NCI-H1436 treated with DMSO at 0.1 percent for 48 hours (cell line): ENCODE data around the gene MOSPD3.
A peak's percentile ranks its signal among the peaks of the same experiment; 100 is the strongest.
"Not testable (repeated sequence)": the region's sequence is repeated elsewhere in the genome, so short reads cannot be mapped to it uniquely, and the experiment has no call there.

Experiments
- DNase-seq: peaks from one replicate; lab custom pipeline; 2025; lab: John Stamatoyannopoulos, UW

The MOSPD3 gene

GRCh38 chr7:100626055-100626454 is 13.7 kb downstream of the MOSPD3 start:
- DNase-seq: no peak

GRCh38 chr7:100626530-100627237 is 14.3 kb downstream of the MOSPD3 start:
- DNase-seq: no peak

GRCh38 chr7:100627238-100627549 is 14.9 kb downstream of the MOSPD3 start:
- no peak for DNase-seq

DNA sequence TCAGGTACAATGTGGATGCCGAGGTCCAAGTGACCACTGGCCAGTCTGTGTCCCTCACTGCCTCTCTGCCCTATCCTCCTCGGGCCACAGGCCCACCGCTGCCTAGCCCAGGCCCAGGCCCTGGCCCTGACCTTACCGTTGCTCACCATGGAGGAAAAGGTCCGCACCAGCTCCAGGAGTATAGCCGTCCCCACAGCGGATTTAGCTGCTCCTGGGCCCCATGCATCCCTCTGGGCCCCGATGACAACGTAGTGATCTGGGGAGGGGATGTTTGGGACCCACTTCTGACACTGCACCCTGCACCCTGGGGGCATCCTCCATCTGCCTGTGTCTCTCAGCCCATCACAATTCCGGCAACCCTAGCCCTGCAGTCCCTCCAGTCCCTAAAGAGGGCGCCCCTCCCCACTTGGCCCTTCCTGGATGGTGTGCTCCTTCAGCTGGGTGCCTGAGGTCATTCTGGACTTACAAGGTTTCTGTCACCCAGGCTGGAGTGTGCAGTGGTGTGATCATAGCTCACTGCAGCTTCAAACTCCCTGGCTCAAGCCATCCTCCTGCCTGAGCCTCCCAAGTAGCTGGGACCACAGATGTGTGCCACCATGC is 16.9 kb downstream of the MOSPD3 start:
- no peak for DNase-seq

- no peak for DNase-seq
Measured at GRCh38 chr7:100630066-100630465, 17.7 kb downstream of the MOSPD3 start.

DNA sequence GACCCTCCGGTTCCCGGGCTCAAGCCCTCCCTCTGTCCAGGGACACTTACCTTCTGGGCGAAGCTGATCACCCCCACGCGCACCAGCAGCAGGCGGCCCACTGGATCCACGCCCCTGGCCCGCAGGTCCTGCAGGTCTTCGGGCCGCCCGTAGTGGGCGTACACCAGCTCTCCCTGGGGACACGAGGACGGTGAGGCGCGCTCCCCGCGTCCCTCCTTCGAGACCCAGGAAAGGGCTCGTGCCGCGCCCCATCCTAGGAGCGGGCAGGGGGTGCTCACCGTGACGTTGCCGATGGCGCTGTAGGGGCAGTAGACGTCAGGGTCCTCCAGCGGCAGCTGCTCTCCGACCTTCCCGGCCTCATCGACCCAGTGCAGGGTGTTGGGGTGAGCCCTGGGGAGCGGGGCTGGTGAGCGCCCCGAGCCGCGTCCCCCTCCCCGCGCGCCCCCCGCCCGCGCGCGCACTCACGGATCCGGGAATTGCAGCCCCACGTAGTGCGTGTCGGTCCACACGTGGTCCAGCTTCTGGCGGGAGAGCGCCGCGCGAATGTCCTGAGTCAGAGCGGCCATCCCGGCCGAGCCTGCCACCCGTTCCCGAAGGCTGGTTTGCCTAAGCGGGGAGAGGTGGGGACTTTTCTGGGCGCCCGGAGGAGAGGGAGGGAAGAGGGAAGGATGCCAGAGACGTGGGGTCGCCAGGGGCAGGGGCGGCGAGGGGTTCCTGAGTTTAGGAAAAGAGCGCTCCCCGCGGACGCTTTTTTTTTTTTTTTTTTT is 20.8 kb downstream of the MOSPD3 start:
- no peak for DNase-seq

DNA sequence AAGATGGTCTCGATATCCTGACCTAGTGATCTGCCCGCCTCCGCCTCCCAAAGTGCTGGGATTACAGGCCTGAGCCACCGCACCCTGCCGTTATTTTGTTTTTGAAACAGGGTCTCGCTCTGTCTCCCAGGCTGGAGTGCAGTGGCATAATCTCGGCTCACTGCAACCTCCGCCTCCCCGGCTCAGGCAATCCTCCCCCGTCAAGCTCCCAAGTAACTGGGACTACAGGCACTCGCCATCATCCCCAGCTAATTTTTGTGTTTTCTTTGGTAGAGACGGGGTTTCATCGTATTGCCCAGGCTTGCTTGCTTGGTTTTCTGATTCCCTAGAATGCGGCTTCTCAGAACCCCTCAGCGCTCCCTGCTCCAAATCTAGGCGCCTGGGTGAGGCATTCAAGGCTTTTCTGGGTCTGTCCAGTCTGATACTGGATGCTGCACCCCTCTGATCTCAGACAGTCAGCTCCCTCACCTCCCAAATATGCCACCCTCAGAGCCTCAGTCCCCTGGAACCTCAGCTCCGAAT is 27.7 kb downstream of the MOSPD3 start:
- no peak for DNase-seq

GRCh38 chr7:100640517-100641440 is 28.4 kb downstream of the MOSPD3 start:
- no peak for DNase-seq

DNA sequence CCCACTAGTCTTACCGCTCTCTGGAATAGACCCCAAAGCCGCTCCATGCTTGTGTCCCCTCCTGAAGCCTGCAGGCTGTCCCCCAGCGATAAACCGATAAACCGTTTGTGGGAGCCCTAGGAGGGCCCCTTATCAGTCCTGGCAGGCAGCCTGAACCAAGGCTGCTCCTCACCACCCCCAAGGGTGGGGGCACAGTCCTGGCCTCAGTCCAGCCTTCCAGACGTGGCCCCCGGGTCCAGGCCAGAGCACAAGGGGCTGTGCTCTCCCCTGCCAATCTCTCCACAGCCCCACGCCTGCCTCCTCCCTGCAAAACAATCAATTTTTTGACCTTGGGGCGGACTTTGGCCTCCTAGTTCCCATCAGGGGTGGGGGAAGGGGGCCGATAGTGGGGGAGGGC is 29.1 kb downstream of the MOSPD3 start, which contains the start of gene TFR2:
TFR2 (minus strand) TSS at position 90 of the 397 bp plus-strand sequence; CDS start at position 47, 43 bp downstream.
- no peak for DNase-seq

- DNase-seq: no peak
Measured at GRCh38 chr7:100641860-100642533, 29.7 kb downstream of the MOSPD3 start.

GRCh38 chr7:100642534-100642907 is 30.2 kb downstream of the MOSPD3 start:
- DNase-seq: no peak

- DNase-seq: no peak
Measured at GRCh38 chr7:100649826-100650565, 37.7 kb downstream of the MOSPD3 start.

DNA sequence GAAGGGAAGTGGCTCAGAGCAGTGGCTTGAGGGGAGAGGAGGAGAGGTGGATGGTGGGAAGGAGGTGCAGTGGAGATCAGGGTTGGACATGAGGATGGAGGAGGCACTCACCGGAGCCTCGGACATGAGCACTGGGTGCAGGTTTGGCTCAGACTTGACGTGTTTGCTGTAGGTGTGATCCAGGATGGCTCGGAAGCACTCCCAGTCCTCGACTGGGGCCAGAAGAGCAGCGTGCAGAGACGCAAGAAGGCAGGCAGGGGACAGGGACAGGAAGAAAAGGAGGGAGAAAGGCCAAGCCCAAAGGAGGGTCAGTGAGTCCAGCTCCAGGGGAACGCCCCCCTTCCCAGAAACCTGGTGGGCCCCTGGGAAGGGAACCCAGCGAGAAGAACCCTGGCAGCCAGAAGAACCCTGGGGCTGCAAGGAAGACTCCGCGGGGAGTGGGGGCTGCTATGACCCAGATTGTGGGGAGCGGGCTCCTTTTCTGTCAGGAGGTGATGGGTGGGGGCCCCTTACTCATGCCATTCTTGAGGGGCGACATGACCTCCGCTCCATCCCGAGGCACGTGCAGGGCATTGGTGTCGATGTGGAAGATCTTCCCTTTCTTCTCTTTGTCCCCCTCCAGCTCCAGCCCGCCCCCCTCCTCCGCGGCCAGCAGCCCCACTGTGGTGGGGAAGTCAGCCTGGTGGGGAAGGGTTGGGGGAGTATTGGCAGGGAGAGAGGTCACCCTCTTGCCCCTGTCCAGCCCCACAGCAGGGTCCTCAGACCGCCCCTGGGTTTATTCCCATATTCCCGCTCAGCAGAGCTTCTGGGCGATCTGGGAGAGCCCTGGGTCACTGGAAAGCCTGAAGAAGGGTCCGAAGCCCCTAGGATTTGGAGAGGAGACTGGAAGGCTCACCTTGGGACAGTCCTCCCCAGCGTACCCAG is 42.8 kb downstream of the MOSPD3 start:
- DNase-seq: no peak

- DNase-seq: peak; percentile 43
Measured at GRCh38 chr7:100655908-100656674, 43.8 kb downstream of the MOSPD3 start, which contains the start of gene ACTL6B. TSS of gene ACTL6B (minus strand) at chr7:100656448. CDS start at chr7:100656354, 94 bp downstream.

- DNase-seq: not testable (repeated sequence)
Measured at GRCh38 chr7:100662194-100662776, 49.9 kb downstream of the MOSPD3 start.
